ENCODE data around the gene KCNQ2.

DNA sequence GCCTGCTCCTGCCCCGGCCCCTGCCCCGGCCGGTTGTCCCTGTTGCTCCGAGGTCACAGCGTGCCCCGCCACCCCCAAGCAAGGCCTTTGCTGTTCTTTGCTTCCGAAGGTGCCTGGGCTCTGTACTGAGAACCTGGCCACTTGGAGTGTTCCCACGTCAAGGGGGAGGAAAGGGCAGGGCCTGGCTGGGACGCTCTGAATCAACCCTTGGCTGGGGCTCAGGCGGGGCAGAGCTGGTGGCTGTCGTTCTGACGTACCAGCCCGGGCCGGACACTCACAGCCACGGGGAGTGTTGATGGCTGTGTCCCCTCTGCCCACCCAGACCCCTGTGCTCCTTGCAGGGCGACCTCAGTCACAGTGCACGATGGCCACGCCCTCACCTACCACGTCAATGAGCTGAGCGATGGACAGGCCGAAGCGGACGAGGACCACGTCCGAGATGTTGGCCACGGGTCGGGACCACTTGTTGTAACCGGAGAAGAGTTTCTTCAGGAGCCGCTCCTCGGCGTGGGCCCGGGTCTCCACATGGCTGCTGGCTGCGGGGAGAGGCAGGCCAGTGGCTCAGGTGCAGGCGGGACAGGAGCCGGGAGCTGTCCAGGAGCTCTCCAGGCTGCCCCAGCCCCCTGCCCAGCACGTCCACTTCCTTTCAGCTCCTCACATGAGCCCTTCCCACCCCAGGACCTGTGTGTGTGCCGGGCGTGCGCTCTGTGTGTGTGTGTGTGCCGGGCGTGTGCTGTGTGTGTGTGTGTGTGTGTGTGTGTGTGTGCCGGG lies 113.1 kb downstream of the KCNQ2 start:
- TF ChIP-seq CTCF (IDR thresholded peaks at IDR 0.05) (no peak), POLR2A (IDR thresholded peaks at IDR 0.05) (no peak)

Data from adrenal gland (tissue), 5 donors.